PC-3 (cell line): Measurements from ENCODE around the gene AKAP13.

Experiments used
- EZH2 ChIP-seq: fragments of 300-600 bp; sonication (generic); IDR thresholded peaks from one replicate; pipeline ENCODE4 v1.6.1; 2017; ENCODE audit warnings: antibody characterized with exemption, mild to moderate bottlenecking, low read length; ENCODE audit not compliant: unreplicated experiment
- EZH2phosphoT487 ChIP-seq: fragments of 300-600 bp; sonication (generic); IDR thresholded peaks from 2 replicates; pipeline ENCODE4 v1.6.1; 2018; ENCODE audit warnings: mild to moderate bottlenecking, antibody characterized with exemption, low read length, borderline replicate concordance
- TF ChIP-seq, protein P1 (sequence below): fragments of 300-600 bp; sonication (generic); conservative IDR thresholded peaks from 2 replicates; pipeline ENCODE4 v1.5.1; 2017; ENCODE audit warnings: antibody characterized with exemption, low read depth, mild to moderate bottlenecking, low read length

DNA sequence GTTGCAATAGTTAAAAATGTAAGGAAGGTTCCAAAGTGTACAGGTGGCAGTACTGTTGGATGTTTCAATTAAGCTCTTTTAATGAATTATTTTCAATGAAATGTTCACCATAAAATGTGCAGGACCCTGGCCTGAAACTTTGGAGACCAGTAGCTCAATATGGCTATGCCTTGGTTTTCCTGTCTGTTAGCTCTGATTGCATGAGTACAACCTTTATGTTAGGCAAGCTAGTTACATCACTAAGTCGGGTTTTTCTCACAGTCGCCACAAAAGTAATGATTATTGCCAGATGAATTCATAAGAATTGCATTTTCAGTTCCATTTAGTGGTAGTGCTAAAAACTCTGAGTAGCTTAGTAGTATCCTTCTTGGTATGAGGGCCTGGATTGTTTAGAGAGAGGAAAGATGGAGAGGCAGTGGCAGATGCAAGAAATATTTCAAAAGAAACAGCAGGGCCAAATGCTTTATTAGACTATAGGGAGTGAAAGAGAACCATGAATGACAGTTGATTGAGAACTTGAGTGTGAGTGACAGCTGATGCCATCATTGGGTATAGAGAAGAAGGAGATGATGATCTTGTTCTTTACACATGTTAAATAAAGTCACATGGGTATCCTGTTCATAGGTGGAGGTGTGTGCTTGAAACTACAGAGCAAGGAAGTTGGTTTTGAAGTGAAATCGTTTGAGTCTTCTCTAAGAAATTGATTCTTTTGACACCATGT, 109.5 kb downstream of the AKAP13 start:
- TF ChIP-seq, protein P1, sequence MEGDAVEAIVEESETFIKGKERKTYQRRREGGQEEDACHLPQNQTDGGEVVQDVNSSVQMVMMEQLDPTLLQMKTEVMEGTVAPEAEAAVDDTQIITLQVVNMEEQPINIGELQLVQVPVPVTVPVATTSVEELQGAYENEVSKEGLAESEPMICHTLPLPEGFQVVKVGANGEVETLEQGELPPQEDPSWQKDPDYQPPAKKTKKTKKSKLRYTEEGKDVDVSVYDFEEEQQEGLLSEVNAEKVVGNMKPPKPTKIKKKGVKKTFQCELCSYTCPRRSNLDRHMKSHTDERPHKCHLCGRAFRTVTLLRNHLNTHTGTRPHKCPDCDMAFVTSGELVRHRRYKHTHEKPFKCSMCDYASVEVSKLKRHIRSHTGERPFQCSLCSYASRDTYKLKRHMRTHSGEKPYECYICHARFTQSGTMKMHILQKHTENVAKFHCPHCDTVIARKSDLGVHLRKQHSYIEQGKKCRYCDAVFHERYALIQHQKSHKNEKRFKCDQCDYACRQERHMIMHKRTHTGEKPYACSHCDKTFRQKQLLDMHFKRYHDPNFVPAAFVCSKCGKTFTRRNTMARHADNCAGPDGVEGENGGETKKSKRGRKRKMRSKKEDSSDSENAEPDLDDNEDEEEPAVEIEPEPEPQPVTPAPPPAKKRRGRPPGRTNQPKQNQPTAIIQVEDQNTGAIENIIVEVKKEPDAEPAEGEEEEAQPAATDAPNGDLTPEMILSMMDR, result no peak
- TF ChIP-seq EZH2phosphoT487, result no peak
- no peak for TF ChIP-seq EZH2
